ENCODE measurements around the gene TPM4.
"Not testable (repeated sequence)": the region's sequence is repeated elsewhere in the genome, so short reads cannot be mapped to it uniquely, and the experiment has no call there.

The TPM4 gene

DNA sequence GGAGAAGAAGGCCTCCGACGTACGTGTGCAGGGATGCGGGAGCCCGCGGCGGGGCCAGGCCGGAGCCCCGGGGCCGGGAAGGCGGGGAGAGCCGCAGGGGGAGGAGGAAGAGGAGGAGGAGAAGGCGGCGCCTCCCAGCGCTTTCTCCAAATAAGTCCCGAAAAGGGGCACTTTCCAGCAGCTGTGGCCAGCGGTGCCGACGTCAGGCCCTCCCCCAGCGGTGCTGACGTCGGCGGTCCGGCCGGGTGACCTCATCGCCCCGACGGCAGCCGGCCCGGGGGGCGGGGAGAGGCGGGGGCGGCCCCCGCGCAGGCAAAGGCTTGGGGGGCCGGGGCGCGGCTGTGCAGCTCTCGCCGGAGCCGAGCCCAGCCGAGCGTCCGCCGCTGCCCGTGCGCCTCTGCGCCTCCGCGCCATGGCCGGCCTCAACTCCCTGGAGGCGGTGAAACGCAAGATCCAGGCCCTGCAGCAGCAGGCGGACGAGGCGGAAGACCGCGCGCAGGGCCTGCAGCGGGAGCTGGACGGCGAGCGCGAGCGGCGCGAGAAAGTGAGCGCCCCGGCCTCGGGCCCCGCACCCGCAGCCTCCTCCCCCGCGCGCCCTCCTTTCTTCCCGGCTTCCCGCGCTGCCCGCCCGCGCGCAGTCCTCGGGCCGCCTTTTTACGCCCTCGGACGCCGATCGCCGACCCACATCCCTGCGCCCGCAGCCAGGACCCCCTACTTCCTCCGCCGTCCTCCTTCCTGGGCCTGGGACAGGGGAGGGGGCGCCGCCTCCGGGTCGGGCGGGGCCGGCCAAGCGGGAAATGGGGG, at the start of gene TPM4:
Gene TPM4, plus strand, starts transcription at position 342 of the 804 bp plus-strand sequence. Its CDS starts 71 bp downstream, at position 413.
- peak; percentile 71 for DNase-seq

DNA sequence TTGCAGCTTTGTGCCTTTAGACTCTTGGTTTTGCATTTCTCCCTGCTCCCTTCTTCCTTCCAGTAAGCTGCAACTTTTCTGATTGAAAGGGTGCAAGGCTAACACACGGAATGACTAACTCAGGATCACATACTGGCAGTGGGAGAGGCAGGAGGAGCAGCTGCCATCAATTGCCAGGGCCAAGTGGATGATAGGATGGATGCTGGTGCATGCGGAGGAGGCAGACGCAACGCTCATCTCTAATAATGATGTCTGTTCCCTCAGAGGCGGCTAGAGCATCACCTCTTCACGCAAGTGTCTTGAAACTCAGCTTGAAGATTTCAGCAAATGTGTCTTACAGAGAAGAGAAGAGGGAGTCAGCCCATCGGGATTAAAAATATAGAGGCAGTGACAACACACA, 49.5 kb upstream of the TPM4 start:
- DNase-seq, result no peak

GRCh38 chr19:16027528-16027927, 48.8 kb upstream of the TPM4 start:
- DNase-seq, result no peak

- not testable (repeated sequence) for DNase-seq
Observed at GRCh38 chr19:16030155-16030554, 46.1 kb upstream of the TPM4 start.

DNA sequence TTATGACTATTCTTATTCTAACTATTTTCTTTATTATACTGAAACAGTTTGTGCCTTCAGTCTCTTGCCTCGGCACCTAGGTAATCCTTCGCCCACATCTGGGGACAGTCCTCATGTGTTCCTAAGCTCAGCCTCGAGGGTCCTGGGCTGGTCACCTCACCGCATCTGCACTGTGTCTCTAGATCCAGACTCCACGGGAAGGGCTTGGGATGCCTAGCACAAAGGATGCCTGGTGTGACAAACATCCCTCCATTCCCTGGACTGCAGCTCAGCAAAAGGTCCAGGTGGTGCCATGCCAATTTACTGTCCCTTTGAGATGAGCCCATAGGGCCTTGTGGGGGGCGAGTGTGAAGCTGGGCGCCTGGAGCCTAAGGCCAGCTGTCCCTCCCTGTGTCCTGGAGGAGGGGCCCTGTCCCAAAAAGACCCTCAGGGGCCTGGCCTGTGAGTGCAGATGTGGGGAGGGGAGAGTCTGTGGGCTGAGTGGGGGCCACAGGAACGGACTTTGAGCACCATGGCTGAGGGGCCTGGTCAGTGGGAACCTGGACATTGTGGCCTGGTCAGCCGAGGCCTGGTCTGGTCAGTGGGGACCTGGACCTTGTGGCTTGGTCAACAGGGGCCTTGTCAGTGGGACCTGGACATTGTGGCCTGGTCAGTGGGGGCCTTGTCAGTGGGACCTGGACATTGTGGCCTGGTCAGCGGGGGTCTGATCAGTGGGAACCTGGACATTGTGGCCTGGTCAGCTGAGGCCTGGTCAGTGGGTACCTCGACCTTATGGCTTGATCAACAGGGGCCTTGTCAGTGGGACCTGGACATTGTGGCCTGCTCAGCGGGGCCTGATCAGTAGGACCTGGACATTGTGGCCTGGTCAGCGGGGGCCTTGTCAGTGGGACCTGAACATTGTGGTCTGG, 45.1 kb upstream of the TPM4 start:
- DNase-seq, result no peak

GRCh38 chr19:16031872-16032200, 44.5 kb upstream of the TPM4 start:
- DNase-seq, result no peak

- no peak for DNase-seq
Observed at GRCh38 chr19:16032509-16033135, 43.7 kb upstream of the TPM4 start.

GRCh38 chr19:16033136-16033530, 43.2 kb upstream of the TPM4 start:
- DNase-seq, result no peak

DNA sequence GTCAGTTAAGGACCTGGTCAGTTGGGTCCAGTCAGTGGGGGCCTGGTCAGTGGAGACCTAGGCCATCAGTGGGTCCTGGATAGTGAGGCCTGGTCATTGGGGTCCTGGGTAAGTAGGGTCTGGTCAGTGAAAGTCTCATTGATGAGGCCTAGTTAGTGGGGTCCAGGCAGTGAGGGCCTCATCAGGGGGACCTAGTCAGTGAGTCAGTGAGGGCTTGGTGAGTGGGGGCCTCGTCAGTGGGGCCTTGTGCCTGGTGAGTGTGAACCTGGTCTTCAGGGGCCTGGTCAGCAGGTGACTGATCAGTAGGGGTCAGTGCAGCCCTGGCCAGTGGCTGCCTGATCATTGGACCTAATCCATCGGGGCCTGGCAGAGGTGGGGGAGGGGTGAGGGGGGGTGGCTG, 42.6 kb upstream of the TPM4 start:
- DNase-seq, result no peak

DNA sequence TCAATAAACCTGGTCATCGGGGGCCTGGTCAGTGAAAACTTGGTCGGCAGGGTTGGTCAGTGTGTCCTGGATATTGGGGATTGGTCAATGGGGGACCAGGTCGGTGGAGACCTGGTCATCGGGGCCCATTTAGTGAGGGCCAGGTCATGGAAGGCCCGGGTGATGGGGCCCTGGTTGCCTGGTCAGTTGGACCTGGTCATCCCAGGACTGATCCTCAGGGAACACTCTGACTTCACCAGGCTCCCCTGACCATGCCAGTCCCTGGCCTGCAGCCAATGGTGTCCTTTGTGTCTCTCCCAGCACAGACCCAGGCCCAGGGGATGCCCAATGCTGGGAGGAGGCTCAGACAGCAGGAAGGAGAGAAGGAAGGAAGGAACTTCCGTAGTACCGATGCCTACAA, 42.1 kb upstream of the TPM4 start:
- DNase-seq, result no peak

GRCh38 chr19:16034958-16035560, 41.2 kb upstream of the TPM4 start:
- no peak for DNase-seq

- no peak for DNase-seq
Observed at GRCh38 chr19:16035601-16036297, 40.5 kb upstream of the TPM4 start.

GRCh38 chr19:16036397-16036925, 39.8 kb upstream of the TPM4 start:
- no peak for DNase-seq

DNA sequence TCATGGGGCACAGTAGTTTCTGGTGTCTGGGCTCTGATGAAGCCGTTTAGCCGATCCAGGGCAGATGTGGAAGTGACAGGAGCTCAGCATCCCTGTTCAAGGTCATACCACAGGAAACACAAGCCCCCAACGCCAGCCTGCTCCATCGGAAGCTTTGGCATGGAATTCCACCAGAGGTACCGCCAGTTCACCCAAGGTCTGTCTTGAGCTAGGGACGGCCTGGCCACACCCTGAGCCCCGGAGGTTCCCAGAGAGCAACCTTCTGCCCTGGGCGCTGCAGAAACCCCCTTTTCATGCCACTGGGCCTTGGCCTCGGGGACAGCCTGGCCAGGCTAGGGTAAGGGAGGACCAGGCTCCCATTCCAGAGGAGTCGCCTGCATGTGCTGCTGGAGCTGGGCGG, 39.4 kb upstream of the TPM4 start:
- no peak for DNase-seq

DNA sequence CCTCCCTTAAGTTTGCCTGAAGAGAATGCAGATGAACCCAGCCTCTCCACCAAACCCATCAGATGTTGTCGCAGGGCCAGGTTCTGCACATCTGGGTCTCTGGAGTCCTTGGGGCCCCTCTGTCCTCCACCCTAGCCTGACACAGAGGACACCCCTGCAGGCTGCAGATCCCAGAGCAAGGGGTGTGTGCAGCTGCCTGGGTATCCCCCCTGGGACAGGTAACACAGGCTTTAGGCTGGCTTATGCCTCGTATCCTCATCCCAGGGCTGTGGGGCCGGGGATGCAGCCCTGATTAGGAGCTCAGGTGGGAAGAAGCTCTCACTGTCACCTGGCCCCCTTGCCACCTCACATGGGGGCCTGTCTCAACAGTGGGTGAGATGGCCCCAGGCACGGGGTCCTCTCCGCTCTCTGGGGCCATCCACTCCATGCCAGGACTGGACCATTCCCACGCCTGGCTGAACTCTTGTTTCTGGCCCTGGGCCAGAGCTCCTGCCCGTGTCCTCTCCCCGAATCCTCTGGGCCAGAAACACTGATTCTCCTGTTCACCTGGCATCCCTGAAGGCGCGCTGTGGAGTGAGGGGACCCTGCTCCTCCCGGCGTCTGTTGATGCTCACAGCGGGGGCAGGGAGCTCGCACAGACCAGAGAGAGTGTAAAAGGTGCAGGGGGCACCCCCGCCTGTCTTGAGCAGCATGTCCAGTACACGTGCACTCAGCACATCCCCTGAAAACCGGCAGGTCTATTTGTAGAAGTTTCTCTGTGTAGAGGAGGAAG, 38.7 kb upstream of the TPM4 start:
- no peak for DNase-seq

DNA sequence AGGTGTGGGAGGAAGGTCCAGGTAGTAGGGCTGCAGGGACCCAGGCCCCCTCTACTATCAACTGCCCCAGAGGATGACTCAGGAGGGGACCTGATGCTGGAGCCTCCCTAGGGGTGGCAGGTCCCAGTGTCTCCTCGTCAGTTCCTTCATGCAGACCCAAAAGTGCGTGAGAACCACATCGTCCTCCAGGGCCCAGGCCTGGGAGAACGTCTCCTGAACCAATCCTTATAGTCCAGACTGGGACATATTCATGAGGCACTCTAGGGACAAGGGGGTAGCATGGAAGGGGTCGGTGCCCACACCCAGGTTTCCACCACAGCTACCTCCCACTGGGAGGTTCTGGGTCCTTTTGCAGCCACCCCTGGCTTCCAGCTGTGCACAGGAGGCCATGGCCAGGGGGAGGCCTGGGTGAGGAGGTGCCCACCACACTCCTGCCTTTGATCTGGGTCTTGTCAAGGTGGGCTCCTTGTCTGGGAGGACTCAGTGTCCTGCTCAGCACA, 38.0 kb upstream of the TPM4 start:
- no peak for DNase-seq

DNA sequence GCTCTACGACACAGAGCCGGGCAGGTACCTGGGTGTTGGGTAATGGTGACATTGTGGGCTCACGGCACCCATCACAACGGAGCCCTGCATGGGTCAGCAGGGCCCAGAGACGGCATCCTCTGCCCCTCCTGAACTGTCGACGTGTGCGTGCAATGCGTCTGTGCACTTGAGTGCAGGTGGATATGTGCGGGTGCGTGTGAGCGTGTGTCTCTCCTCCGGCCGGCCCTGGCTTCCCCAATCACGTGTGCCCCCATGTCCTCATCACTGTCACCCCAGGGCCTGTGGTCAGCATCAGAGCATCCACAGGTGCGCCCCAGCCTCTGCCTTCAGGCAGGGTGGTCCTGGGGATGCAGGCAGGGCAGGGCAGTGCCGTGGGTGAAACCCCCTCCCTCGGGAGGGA, 37.2 kb upstream of the TPM4 start:
- DNase-seq, result no peak

DNA sequence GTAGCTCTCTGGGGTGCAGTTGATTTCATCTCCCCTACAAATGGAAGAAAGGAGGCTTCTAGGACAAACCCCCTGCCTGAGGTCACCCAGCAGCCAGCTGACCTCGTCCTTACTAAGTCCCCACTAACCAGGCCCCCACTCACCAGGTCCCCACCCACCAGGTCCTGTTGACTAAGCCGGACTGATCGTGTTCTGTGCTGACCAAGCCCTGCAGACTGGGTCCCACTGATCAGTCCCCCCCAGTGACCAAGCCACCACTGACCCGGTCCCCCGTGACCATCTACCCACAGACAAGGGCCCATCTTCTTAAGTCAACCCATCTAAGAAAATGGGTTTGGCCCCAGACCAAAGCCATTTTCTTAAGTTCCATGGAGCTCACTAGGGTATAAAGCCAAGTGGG, 36.8 kb upstream of the TPM4 start:
- no peak for DNase-seq

- DNase-seq, result no peak
Observed at GRCh38 chr19:16040642-16041041, 35.7 kb upstream of the TPM4 start.

- peak; percentile 11 for DNase-seq
Observed at GRCh38 chr19:16041299-16041990, 34.9 kb upstream of the TPM4 start.

DNA sequence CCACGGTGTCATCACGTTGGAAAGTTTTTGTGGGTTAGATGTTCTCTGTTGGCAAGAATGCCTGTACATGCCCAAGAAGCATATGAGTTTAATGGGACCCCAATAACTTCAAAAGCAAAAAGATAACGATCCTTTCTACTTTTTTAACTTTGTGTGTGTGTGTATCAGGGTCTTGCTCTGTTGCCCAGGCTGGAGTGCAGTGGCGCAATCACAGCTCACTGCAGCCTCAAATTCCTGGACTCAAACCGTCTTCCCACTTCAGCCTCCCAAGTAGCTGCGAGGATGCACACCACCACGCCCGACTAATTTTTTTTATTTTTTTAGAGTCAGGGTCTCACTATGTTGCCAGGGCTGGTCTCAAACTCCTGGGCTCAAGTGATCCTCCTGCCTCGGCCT, 34.3 kb upstream of the TPM4 start:
- DNase-seq, result no peak
